Stomach (tissue), 4 donors: ENCODE data around the gene ZNF814.

Source experiments
- POLR2A ChIP-seq, 4 donors: fragments of 450-650 bp; IDR thresholded peaks; one replicate each; pipeline ENCODE4 v1.6.1; 2016; ENCODE audit warnings: antibody characterized with exemption in 4 of 4, control low read depth in 2 of 4, mild to moderate bottlenecking in 1 of 4, moderate library complexity in 1 of 4
- POLR2AphosphoS5 ChIP-seq, 3 donors: sonication (generic); formaldehyde crosslinking; IDR thresholded peaks; one replicate each; pipeline ENCODE4 v1.6.1; 2016; ENCODE audit warnings: antibody characterized with exemption in 3 of 3

DNA sequence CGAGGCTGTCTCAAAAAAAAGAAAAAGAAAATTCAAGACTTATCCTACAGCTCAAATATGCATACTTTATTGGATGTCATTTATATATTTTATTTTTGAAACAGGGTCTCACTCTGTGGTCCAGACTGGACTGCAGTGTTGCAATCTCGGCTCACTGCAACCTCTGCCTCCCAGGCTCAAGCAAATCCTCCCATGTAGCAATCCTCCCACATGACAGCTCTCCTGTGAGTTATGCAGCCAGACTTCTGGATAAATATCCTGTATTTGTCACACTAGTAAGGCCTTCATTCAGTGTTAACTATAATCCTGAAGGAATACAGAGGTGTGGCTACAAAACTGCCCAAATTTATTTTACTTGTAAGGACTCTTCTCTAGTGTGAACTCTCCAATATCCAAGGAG is 81.3 kb downstream of the ZNF814 start:
- TF ChIP-seq POLR2AphosphoS5 (IDR thresholded peaks at IDR 0.05): no peak
- TF ChIP-seq POLR2A (IDR thresholded peaks at IDR 0.05): no peak
